ENCODE measurements around the gene BLMH.
"Not testable (repeated sequence)": the region's sequence is repeated elsewhere in the genome, so short reads cannot be mapped to it uniquely, and the experiment has no call there.

The BLMH gene

DNA sequence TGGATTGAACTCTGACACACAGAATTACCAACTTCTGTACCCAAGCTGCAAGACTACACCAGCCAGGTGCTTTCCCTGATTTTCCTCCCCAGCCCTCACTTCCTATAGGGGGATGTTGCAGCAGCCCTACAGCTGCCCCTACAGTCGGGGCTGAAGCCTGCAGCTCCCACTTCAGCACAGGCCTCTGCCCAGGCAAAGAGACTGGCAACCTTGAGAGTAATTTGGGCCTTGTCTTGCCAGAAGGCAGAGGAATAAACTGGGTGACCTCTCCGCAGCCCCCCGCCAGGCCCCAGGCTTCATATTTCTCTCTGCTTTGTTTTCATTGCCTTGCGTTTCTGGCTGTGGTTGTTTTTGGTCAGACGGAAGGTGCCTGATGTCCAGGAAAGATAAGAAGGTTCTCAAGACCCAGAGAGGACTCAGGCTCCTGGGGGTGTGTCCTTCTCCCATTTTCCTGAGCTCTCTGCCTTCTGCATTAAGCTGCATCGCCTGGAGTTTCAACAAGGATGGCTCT is 88.2 kb downstream of the BLMH start:
- DNase-seq = no peak

DNA sequence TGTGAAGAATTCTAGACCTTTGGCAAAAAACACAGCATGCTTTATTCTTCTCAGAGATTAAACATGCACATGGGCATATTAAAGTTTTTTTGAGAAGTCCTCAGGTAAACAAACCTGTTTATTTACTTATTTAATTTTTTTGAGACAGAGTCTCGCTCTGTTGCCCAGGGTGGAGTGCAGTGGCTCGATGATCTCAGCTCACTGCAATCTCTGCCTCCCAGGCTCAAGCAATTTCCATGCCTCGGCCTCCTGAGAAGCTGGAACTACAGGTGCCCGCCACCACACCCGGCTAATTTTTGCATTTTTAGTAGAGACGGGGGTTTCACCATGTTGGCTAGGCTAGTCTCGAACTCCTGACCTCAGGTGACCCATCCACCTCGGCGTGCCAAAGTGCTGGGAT is 91.1 kb downstream of the BLMH start:
- not testable (repeated sequence) for DNase-seq

DNA sequence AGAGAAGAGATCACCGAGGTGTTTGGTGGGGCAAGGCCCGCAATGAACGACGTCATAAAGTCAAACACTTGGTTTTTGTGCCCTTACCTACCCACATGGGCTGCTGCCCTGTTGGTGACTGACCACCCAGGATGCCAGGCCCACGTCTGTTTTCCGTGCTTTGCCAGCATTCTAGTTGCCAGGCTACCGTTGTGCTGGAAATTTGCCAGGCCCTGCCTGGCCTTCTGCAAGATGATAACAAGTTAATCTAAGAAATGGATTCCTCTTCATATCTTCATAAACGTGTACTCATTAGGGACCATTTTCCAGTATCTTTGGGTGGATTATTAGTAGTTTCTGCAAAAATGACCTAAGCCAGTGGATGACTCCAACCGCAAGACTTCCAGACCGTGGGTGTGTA is 91.6 kb downstream of the BLMH start:
- DNase-seq = no peak

GRCh38 chr17:30199600-30199999 is 92.1 kb downstream of the BLMH start:
- no peak for DNase-seq
